Measurements from ENCODE around the gene TMC4.
"Not testable (repeated sequence)": the region's sequence is repeated elsewhere in the genome, so short reads cannot be mapped to it uniquely, and the experiment has no call there.

The TMC4 gene, protein sequence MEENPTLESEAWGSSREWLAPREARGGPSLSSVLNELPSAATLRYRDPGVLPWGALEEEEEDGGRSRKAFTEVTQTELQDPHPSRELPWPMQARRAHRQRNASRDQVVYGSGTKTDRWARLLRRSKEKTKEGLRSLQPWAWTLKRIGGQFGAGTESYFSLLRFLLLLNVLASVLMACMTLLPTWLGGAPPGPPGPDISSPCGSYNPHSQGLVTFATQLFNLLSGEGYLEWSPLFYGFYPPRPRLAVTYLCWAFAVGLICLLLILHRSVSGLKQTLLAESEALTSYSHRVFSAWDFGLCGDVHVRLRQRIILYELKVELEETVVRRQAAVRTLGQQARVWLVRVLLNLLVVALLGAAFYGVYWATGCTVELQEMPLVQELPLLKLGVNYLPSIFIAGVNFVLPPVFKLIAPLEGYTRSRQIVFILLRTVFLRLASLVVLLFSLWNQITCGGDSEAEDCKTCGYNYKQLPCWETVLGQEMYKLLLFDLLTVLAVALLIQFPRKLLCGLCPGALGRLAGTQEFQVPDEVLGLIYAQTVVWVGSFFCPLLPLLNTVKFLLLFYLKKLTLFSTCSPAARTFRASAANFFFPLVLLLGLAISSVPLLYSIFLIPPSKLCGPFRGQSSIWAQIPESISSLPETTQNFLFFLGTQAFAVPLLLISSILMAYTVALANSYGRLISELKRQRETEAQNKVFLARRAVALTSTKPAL

DNA sequence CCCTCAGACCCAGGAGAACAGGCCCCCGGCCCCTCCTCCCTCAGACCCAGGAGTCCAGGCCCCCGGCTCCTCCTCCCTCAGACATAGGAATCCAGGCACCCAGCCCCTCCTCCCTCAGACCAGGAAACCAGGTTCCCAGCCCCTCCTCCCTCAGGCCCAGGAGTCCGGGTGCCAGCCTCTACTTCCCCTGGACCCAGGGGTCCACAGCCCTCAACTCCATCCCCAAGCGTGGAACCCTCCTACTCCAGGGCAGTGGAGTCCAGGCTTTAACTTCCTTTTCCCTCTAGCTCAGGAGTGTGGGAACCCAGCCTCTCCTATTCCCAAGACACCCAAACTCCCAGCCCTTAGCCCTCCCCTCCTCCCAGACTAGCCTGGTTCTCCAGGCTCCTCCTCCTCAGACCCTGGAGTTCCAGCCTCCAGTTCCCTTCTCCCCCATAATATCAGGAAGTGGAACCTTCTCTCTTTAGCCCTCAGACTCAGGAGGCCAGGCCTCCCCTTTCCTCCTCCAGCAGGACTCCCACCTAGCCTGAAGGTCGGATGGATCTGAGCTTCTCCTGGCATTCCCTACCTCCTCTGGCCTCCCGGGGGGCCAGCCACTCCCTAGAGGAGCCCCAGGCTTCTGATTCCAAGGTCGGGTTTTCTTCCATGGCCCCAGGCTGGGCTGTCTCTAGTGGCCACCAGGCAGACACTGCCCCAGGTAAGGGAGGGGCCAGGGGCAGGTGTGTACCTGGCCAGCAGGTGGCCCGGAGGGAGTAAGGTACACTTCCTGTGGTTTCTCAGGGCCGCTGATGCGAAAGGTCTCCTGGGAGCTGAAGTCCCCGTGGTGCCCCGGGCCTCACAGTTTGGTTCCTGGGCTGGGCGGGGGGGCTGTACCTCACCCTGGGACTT lies at the start of gene TMC4:
TMC4 (minus strand) TSS at position 690 of the 888 bp plus-strand sequence; CDS start at position 647, 43 bp downstream.
- no peak for DNase-seq

DNA sequence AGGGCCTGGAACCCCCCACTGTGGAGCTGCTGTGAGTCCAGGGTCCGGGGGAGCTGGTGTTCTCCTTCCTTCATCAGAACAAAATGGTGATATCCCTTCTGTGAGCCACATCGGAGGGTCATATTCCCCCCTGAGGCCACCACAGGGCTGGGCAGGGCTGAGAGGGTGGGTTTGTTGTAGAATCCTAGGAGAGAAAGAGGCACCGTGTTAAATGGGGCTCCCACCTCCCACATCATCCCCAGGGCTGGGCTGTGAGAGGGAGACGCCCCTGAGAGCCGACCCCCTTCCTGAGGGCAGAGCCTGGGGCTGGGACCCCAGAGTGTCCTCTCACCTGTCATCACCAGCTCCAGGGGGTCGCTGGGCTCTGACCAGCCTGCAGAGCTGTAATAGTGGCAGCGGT lies 49.0 kb upstream of the TMC4 start:
- not testable (repeated sequence) for DNase-seq

DNA sequence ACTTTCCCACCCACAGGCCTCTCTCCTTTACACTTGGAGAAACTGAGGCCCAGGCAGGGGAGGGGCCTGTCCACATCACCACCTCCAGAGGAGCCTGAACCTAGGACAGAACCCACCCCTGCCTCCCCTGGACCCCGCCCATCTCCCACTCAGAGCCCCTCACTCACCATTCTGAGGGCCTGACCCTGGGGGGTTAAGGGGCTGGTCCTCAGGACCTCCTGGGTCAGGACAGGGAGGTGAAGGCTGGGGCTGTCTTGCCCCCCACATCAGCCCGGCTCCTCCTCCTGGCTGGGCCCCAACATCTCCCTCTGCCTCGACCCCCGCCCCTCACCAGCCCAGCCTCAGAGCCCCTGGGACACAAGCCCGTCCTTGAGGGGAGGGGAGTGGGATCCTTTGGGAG lies 46.7 kb upstream of the TMC4 start:
- DNase-seq = not testable (repeated sequence)

DNA sequence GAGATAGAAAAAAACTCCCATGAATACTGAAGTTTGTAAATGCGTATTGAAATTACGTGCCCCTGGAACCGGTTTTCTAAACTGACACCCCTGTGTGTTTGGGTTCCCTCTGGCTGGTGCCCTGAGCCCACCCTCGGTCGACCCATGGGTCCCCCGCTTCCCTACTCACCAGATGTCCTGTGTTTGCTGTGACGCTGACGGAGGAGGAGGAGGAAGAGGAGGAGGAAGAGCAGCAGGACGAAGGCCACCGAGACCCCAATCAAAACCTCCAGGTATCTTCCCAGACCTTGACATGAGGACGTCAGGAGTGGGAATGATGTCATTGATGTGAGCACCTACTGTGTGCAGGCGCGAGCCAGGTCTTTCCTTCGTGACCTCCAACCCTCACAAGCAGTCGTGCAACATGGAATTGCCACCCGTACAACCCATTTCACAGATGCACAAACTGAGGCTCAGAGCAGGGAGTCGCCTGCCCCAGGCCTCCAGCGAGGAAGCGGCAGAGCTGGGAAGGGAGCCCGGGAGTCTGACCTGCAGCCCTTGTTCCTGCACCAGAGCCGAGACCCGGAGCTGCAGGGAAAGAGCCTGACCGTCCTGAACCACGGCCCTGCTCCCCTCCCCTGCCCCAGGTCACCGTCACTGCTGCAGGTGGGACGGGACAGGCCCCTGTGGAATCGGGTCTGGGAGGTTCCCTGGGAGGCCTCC lies 46.2 kb upstream of the TMC4 start:
- DNase-seq = no peak

DNA sequence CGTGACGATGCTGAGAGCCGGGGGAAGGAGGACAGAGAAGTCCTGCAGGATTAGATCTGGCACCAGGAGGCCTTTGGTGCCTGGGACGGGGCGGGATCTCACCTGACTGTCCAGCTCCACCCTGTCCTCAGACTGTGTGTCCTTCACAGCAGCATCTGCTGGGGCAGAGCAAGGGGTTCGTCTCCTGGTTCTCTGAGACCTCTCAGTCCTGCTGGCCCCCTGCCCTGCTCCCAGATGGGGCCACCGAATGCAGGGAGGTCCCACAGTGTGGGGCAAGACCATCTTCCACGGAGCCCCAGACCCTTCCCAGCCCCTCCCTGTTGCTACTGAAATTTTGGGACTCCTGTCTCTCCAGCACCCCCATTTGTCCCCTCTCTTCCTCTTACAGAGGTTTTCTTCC lies 45.3 kb upstream of the TMC4 start:
- DNase-seq = no peak

DNA sequence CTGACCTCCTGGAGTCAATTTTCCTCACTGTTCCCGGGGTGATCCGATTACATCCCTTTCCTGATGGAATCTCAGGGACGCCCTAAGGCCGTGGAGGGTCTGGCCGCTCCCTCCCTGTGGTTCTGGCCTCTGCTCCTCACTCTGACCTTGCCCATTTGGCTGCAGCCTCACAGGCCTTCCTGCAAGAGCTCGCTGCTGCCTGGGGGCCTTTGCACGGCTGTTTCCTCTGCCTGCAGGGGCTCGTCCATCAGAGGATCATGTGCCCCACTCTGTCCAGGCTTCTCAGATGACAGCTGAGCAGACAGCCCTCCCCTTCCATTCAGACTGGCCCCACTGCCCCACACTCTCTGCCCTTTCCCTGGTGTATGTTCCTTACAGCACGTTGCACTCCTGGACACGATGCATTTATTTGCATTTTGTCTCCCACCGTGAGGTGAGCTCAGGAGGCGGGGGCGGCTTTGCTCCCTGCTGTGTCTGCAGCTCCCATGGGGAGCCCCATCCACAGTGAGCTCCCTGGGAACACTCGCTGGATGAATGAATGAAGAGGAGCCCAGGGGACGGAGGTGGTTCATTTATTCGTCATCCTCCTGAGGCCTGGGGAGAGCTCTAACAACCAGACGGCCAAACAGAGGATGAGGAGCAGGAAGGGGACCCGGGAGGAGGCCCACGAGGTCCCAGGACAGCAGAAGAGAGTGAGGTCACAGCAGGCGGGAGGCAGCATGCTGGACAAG lies 44.7 kb upstream of the TMC4 start:
- not testable (repeated sequence) for DNase-seq

DNA sequence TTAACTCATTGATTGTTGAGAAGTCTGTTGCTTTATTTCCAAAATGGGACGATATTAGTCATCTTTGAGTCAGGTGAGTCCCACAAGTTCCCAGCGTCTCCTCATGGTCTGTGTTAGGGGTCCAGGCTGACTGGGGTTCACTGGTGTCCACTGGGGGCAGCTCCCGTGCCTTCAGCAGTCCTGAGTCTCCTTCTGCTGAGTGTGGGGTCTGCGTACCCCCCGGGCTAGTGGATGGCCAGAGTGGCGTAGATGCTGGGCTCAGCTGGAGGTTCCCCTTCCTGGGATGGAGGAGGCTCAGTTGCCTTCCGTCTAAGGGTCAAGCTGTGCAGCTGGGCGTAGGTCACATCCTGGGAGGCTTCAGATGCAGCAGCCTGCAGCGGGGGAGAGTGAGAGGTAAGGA lies 43.9 kb upstream of the TMC4 start:
- DNase-seq = no peak

DNA sequence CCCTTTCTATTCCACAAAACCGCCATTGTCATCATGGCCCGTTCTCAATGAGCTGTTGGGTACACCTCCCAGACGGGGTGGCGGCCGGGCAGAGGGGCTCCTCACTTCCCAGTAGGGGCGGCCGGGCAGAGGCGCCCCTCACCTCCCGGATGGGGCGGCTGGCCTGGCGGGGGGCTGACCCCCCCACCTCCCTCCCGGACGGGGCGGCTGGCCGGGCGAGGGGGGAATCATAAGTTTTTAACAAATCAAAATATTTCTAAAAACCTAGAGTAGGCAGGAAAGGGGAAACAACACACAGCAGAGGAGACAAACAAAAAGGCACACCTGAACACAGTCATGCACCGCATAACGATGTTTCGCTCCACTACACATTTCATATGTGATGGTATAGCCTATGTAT lies 41.8 kb upstream of the TMC4 start:
- not testable (repeated sequence) for DNase-seq

DNA sequence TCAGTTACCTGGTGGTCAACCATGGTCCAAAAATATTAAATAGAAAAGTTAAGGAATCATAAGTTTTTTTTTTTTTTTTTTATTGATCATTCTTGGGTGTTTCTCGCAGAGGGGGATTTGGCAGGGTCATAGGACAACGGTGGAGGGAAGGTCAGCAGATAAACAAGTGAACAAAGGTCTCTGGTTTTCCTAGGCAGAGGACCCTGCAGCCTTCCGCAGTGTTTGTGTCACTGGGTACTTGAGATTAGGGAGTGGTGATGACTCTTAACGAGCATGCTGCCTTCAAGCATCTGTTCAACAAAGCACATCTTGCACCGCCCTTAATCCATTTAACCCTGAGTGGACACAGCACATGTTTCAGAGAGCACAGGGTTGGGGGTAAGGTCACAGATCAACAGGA lies 41.3 kb upstream of the TMC4 start:
- not testable (repeated sequence) for DNase-seq

DNA sequence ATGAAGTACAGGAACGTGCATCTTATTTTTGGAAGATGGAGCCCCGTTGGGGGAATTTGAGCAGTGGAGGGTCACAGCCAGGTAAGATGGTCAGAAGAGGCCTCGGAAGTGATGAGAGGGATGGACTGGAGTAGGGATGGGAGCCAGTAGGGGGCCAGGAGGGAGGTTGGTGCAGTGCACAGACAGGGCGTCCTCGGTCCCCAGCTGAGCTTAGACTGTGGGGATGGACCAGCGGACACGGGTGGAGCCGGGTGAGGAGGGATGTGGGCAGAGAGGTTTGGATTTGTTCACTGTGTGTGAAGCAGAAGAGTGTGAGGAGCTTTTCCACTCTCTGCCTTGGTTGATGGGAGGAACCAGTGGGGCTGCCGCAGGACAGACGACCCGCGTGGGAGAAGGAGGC lies 38.3 kb upstream of the TMC4 start:
- DNase-seq = no peak

DNA sequence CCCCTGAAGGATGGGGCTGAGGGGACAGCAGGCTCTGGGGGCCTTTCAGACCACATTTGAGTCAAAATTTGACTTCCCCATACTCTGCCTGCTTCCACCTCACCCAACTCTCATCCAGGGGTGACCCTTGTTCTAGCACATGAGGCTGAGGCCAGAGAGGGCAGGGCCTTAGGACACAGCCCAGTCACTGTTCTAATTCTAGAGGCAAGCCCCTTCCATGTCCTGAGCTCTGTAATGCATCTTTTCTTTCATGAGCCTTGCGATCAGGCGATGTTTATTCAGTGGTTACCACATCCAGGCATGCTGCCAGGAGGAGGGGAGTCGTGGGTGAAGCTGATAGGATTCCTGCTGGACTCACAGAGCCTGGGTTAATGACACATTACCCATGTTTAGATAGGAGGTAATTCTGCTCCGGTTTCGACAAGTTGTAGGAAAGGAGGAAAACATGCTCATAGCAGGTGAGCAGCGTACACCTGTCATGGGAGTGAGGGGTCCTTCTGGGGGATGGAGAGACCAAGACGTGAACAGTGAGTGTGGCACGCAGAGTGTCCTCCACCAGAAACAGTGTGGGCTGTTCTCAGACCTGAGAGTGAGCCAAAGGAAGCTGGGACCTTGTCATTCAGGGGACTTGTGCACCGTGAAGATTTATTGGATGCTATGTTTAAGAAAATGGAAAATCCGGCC lies 37.0 kb upstream of the TMC4 start:
- DNase-seq = peak; percentile 88

DNA sequence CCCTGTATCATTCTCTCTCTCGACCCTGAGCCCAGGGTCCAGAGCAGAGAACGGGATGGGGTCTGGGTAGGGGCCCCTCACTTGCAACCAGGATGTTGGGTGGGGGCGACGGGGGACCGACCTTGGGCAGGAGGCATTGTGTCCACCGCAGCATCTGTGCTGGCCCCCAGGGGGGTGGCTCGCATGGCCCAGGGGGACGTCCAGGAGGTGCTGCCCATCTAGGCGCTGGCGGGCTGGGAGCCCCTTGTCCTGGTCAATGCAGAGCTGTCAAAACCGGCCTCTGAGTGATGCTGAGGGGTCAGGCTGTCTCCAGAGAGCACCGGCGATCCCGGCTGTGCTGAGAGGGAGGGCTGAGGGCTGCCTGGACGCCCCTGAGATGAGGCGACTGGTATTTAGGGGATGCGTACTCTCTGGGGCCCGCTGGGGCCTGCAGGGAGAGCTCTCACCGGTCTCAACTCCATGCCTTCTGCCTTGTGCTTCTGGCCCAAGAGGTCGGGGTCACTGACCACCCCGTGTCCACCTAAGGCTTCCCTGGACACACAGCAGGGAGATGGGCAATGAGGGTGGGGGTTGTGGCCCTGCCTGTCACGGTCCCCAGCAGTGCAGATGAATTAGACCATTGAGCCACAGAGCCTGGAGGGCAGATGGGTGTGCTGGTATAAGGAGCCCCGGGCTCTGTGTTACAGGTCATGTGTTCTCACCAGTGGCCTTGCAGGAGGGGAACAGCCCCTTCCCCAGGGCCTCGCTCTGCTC lies 36.3 kb upstream of the TMC4 start:
- no peak for DNase-seq

DNA sequence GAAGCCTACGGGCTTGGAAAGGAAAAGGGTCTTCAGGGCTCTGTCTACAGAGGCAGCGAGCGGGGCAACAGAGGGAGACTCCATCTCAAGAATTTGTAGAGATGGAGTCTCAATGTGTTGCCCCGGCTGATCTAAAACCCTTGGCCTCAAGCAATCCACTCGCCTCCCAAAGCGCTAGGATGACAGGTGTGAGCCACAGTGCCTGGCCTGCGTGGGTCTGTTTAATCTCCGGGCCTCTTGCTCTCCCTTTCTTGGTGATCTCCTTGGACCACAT lies 35.8 kb upstream of the TMC4 start:
- no peak for DNase-seq

DNA sequence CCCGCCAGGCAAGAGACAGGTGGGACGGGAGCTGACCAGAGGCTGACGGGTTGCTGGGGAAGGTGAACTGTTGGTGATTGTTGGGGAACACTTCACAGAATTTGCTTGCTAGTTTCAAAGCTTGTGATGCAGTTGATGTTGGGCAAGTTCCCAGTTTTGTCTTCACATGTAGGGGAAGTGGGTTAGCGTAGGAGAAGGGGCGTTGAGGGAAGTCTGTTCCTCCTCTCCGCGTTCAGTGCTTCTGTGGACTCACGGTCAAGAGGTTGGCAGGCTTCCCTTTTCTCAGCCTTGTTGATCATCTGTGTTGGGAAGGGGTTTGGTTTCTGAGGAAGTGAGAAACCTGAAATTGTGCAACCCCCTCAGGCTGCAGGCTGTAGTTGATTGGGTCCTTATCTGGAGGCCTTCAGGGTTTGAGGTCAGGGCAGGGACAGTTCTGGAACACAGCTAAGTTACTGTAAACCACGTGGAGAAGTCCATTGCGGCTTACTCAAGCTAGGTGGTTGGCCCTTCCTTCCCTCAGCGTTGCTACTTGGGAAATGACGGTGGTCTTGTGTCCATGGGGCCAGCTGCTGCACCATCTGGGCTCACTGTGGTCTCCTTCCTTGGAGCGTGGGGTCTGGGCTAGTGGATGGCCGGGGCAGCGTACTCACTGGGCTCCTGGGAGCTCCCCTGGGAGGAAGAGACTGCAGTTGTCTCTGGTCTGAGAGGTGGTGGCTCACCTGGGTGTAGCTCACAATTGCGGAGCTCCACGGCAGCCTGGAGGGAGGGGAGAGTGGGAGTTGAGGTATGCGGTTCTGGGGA lies 35.2 kb upstream of the TMC4 start:
- DNase-seq = no peak

DNA sequence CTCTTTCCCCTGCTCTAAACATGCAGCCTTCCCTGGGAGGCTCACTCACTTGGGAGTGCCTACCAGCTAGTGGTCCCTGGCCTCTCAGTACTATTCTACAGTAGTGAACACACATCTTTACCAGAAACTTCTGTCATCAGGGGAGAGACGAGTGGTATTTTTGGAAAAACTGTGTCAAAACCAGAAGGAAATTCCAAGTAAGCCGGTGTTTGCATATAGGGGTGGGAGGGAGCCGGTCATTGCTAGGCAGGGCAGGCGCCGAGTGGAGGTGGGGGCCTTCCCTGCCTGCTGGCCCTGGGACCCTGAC lies 34.7 kb upstream of the TMC4 start:
- no peak for DNase-seq

DNA sequence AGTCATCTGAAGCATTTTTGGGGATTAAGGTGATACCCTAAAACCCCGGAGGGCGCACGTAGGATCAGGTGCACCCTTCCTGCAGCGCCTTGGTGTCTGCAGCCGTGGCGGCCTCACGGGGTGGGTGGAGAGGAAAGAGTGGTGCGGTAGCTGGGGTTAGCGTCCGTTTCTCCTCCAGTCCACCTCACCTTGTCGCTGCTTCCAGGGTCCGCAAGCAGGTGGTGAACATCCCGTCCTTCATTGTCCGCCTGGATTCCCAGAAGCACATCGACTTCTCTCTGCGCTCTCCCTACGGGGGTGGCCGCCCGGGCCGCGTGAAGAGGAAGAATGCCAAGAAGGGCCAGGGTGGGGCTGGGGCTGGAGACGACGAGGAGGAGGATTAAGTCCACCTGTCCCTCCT lies 34.2 kb upstream of the TMC4 start:
- DNase-seq = not testable (repeated sequence)

DNA sequence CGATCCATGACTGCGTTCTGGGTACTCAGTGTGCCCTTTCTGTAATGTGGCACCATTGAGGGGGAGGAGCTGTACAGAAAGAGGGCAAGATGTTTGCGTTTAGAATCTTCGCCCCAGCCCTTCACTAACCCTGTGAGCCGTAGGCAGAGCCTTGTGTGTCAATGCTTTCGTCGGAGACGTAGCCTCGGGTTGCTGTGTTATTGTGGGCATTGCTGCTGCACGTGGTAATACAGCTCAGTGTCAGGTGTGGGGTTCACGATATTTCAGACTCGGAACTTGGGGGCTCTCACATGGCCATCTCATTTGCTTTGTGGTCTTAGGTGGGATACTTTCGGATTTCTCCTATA lies 33.8 kb upstream of the TMC4 start:
- no peak for DNase-seq

DNA sequence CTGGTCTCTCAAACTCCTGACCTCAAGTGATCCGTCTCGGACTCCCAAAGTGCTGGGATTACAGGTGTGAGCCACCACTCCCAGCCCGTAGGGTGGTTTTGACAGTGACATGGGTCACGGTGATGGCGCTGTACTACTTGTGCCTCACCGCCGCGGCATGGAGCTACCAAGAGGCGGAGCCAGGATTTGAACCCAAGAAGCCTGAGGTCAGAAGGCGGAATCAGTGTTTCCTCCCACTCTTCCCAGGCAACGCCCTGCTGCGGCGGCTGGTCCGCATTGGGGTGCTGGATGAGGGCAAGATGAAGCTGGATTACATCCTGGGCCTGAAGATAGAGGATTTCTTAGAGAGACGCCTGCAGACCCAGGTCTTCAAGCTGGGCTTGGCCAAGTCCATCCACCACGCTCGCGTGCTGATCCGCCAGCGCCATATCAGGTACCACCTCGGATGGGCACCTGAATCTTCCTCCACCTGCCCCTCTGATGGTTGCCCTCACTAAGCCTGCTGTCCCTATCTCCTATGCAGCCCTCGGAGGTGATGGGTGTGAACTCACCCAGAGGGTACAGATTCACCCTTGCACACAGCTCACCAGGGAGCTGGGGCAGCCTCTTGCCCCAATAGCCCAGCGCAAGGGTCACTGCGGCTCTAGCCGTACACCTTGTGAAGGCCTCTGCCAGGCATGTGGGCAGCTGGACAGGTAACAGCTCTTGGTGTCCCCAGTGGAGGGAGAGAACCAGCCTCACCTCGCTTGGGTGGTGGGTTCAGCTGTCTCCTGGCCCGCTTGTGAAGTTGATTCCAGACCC lies 33.3 kb upstream of the TMC4 start:
- DNase-seq = no peak

DNA sequence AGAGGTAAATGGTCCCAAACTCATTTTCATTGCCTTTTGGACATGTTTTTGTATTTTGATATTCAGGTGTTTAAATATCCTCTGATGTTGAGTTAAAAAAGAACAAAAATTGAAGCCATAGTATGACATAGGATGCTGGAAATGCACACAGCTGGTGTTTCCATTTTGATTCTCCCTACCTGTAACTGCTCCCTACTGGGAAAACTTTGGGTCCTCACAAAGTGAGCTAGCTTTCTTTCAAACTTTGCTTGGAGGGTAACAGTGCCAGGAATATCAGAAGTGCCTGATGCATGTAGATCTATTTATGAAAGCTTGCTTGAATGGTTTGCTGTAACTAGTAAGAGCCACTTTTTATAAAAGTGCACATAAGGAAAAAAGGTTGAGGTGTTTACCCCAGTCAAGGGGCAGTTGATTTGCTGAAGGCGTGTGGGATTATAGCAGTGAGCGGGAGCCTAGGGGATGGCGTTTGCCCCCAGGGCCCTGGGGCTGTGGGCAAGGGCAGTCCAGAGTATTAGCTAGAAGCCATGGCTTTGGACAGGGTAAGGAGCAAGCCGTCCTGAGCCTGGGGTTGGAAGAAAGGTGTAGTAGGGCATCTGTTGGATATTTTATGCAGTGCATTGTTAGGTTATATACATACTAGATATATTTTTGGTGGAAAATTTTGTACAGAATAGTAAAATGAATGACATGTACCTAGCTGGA lies 32.0 kb upstream of the TMC4 start:
- DNase-seq = no peak

All from T1000 (cell line).